Renal cortex interstitium (tissue), 11 donors: Measurements from ENCODE around the gene HIVEP1. TPM values are rescaled to one million over a fixed set of nuclear protein-coding genes. Genes with fewer than 3 reads are reported as not detected.
"Not testable (repeated sequence)": the region's sequence is repeated elsewhere in the genome, so short reads cannot be mapped to it uniquely, and the experiment has no call there.

Experiments used
- DNase-seq, 11 donors: peaks; one replicate each; pipeline ENCODE4 v3.0.0-alpha.2; 2013; ENCODE audit warnings: low read depth in 9 of 11, low spot score in 4 of 11; ENCODE audit errors: extremely low read depth in 1 of 11
- polyA plus RNA-seq, 3 donors: library from polyadenylated mRNA; unstranded; fragments of 120-200 nt; gene quantifications; one replicate each; pipeline ENCODE4 v1.2.1, GENCODE V29; 2013; ENCODE audit not compliant: insufficient read length in 3 of 3

Gene HIVEP1
- polyA plus RNA-seq, 3 donors = 22.4 to 24.7 (median 23.2) TPM

DNA sequence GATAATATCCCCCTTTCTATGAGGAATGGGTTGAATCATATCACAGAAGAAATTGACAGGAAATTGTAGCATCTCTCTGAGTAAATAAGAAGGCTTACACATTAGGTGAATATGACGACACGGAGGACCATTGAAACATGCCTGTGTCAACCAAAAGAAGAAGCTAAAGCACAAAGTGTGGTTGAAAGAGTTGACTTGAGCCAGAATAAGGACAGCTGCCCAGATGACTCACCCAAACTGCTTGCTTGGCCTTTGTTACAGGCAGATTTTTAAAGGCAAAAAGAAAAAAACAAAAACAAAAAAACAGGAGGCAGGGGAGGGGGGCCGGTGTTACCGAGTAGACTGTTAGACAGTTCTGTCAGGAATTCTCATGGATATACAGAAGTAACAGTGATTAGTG, 148.2 kb downstream of the HIVEP1 start:
- no peak for DNase-seq

DNA sequence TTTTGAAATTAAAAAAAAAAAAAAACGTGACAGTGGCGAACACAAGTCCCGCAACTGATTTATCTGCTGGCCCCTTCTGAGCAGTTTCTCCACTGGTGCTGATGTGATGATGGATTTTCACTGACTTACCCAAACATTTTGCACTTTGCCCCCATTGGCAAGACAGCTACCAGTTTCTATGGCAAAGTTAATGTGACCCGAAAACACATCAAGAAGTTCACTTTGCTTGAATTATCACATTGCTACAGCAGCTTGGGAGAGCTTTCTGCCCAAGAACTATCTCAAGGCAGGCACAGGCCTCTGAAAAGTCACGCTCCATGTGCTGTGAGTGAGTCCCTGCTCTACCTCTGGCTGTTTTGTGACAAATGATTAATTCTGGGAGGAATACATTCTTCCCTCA, 150.1 kb downstream of the HIVEP1 start:
- DNase-seq = peak in 1 of 11 donors; percentile 18

DNA sequence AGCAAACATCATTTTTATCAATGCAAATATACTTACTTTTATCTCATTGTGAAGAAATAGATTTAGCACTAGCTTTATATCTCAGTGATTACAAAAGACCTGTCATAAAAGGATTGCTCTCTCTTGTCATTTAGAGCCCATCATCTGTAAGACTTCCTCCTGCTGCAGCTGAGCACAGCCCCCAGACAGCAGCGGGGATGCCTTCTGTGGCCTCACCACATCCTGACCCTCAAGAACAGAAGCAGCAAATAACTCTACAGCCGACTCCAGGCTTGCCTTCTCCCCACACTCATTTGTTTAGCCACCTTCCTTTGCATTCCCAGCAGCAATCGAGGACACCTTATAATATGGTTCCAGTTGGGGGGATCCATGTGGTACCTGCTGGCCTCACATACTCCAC, 151.0 kb downstream of the HIVEP1 start:
- no peak for DNase-seq

DNA sequence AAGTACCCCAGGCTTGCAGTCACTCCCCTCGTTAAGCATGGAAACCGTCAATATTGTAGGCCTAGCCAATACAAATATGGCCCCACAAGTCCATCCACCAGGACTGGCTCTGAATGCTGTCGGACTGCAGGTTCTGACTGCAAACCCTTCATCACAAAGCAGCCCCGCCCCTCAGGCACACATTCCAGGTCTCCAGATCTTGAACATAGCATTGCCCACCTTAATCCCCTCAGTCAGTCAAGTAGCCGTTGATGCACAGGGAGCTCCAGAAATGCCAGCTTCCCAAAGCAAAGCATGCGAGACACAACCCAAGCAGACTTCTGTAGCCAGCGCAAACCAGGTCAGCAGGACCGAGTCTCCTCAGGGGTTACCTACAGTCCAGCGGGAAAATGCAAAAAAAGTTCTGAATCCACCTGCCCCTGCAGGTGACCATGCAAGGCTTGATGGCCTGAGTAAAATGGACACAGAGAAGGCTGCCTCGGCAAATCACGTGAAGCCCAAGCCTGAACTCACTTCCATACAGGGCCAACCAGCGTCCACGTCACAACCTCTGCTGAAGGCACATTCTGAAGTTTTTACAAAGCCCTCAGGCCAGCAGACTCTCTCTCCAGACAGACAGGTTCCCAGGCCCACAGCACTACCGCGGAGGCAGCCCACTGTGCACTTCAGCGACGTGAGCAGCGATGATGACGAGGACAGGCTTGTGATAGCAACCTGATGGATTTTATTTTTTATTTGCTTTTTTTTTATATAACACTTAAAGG, 151.8 kb downstream of the HIVEP1 start:
- no peak for DNase-seq

DNA sequence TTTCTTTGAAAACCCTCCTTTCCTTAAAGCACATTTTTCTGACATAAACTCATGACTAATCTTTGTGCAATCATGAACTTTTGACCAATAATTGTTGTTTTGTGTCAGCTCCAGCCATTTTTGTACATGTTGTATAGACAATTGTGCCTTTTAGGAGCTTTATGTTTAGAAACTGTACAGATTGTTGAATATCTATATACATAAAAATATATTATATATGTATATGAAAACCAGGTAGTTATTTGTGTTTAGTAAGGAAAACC, 152.3 kb downstream of the HIVEP1 start:
- no peak for DNase-seq

DNA sequence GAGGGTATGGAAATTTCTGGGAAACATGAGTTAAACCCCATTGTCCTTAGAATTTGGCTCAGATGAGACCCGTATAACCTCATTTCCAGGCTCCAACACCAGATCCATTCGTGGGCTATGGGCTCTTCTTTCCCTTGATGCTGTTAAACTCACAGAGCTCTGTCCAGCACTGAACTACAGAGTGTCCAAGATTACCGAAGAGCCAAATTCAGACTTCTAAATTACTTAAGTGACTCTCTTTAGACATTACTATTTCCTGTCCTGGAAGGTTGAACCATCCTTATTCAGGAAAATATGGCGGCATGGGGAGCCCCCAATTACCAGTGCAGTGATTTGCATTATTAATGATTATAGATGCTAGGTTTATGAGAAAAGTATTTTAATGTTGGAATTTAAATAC, 153.2 kb downstream of the HIVEP1 start:
- no peak for DNase-seq

DNA sequence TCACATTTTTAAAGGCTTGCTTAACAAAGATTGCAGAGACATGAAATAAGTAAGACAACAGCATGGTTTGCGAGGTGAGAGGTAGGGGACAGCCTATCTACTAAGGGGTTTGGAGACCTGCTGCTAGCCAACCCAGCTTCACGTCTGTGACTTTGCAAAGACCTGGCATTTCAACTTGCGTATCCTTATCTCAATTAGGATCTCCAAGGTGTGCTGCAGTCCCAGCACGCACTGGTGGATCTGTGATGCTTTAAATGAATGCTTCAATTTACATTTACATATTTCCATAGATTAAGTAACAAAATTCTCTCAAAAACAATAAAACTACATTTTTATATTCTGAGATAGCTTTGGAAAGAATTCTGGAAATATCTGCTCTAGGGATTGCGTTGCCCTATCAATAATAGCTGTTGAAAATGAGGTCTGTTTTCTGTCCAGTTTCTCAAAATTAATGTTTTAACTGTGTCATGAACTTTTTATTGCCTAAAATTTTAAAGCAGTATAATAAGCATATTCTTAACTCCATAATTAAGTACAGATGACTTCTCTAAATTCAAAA, 153.7 kb downstream of the HIVEP1 start:
- DNase-seq = no peak

DNA sequence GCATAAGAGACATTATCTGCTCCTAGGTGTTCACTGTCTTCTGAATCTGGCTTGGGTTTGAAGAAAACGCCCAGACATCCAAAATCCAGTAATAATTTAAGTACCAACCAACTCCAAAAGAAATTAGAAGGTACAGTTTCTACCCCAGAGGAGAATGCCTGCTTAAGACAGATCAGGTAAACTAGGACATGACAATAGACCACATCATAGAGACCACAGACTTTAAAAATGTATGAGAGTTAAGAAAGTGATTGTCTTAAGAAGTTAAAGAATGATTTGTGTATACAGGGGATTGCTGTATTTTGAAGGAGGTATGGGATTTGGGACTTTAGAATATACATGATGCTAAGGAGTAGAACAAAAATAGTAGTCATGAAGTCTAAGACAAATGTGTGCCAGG, 157.3 kb downstream of the HIVEP1 start:
- DNase-seq = no peak

DNA sequence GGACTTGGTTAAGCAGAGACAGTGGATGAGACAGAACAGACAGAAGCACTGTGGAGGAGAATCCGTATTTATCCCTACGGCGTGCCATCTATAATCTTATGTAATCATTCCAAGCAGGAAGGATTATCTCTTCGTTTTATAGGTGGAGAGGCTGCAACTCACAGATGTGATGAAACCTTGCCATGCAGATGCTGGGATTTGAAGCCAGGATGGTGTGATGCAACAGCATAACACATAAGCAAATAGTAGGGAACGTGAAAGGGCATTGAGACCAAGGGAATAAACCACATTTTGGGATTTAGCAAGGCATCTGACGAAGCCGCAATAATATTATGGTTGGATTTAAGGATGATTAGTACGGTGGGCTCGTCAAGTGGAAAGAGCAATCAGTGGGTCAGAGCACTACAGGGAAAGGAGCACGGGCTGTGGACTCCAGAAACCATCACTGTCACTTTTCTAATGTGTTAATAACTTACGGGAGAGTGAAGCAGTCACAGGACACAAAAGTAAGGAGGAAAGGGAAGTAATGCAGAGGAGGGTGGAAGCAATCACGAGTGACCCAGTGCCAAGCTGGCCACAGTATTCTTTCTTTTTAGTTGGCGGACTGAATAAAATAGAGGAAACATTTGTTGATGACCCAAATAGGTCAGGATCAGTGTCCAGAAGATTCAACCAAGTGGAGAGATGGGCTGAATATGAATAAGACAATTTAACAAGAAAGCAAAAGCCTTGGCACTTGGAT, 158.4 kb downstream of the HIVEP1 start:
- no peak for DNase-seq

DNA sequence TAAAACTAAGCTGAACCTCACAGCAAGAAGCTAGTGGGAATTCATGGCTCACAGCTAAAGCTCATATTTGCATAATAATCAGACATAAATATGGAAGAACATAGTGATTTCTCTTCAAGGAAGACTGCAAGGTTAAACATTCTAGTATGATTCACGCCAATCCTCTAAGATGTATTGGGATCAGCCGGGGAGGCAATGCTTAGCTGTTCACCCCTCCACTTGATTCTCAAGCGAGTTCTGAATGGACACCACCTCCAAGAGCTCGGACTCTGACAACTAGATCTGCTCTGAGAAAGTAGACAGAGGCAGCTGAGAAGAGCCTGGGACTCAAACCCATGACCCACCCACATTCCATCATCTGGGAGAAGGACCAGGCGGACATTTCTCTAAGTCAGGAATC, 159.6 kb downstream of the HIVEP1 start:
- no peak for DNase-seq

DNA sequence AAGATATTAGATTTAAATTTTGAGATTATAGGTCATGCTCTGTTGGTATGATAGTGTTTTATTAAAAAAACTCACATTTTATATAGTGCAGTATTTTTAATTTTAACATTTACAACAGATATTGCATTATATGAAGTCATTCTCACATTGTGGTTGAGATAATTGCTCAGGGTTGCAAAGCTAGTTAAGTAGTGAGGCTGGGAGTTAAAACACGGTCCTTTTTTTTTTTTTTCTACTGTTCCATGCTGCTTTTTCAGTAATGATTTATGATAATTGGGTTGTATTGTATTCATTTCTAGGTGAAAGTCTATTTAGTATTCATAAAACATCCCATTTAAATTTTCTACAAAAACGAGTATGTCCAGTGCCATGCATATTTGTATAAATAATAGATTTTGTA, 160.5 kb downstream of the HIVEP1 start:
- no peak for DNase-seq

DNA sequence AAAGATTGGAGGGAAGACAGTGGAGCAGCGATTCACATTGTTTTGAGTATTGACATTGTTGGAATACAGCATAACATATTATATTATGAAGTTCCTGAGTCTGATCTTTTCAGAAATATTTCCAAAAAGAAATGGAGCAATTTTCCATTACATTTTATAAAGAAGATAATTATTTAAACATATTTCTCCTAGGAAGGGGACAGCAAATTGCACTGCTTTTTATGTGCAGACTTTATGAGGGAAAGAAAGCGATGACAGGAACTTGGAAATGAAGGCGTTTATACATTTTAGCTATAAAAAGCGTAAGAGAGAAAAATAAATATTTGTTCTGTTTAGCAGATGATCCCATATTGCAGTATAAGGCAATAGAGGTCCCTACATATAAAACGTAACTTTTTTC, 161.1 kb downstream of the HIVEP1 start:
- DNase-seq = peak in 1 of 11 donors; percentile 6

DNA sequence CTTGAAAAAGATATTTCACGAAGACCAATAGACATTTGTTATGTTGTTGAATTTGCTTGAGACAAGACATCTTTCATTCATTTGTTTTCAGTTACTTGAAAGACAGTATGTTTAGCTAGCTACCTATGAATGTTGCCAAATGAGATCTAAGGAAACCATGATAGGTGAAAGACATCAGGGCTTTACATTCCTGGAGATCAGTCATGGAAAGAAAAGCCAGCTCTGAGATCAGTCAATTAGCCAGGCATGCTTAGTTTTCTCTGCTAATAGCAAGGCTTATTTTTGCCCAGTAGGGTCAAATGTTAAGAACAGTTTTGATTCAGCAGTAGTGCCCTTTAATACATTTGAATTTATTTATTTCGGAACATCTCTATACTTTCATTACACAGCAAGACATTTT, 161.5 kb downstream of the HIVEP1 start:
- peak in 2 of 11 donors; percentile 37 to 41 for DNase-seq

DNA sequence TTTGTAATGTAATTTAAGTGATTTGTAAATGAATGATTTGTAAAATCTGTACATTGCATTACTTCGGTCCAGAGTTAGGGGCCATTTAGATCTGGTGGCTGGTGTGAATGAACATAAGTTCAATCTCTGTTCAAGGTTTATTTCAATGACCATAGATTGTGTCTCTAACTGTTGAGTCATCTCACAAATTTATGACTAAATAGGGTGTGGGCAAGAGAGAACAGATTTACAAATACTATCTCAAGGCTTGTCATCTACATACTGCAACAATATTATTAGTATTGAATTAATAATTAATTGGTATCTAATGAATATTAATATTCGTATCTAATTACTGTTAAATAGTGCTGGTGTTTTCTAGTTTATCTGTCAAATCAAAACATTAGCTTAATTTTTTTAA, 162.8 kb downstream of the HIVEP1 start:
- no peak for DNase-seq

DNA sequence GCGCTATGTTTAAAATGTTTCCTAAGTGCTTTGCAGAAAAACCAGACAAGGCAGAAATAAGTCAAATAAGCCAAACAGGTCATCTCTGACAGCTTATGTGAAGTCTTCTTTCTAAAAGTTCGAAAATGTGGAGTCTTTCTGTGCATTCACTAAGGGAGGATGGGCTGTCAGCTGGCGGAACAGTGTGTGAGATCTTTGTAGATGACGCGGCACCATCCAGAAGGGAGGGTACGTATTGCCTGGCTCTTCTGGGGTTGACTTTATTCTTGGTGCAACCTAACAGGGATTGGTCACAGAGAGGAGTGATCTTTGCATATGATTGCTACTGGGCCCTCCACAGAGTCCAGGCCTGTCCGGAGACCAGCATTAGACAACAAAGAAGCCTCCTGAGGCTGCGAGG, 163.5 kb downstream of the HIVEP1 start:
- DNase-seq = no peak

DNA sequence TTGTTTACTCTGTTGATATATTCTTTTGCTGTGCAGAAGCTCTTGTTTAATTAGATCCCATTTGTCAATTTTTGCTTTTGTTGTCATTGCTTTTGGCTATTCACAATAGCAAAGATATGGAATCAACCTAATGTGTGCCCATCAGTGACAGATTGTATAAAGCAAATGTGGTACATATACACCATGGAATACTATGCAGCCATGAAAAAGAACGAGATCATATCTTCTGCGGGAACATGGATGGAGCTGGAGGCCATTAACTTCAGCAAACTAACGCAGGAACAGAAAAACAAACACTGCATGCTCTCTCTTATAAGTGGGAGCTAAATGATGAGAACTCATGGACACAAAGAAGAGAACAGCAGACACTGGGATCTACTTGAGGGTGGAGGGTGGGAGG, 164.7 kb downstream of the HIVEP1 start:
- DNase-seq = not testable (repeated sequence)

DNA sequence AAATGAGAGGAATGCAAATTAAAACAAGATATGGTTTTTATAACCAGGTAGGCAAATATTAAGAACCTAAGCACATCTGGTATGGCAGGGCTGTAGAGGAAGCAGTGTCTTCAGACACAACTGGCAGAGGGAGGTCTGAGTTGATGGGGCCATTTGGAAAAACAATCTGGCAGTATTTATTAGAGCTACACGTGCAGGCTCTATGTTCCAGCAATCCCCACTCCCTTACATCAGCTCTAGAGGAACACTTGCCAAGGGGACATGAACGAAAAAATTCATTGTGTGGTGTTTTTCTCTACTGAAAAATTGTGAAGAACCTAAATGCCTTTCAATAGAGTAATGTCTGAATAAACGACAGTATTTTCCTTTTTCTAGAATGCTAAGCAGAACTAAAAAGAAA, 166.4 kb downstream of the HIVEP1 start:
- no peak for DNase-seq

DNA sequence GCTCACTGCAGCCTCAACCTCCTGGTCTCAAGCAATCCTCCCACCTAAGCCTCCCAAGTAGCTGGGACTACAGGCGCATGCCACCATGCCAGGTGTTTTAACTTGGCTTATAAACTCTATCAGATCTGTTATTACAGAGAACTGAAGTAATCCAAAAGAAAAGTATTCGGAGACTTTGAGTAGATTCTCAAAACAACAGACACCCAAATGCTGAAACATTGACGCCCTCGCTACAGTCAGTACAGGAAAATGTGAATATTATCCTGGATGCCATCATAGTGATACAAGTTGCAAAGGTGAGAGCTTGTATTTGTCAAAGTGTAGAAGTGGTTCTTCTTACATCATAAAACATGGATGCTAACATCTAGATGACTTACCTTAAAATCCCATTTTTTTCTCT, 169.4 kb downstream of the HIVEP1 start:
- no peak for DNase-seq

DNA sequence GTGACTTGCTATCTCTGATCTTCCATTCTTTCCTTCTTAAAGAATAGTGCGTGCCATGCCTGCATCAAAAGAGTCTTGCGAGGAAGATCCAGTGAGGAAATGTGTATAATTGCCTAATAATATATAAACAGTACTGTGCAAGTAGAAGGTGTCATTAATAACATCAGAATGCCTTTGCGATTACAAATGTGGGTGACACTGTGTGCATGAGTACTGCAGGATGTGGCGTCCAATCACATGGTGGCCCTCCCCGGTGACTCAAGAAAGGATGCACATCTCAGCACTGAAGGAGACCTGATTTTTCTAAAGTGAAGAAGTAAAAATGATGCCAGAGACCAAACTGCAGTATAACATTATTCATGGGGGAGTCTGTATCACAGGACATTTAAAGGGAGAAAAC, 170.6 kb downstream of the HIVEP1 start:
- DNase-seq = no peak

DNA sequence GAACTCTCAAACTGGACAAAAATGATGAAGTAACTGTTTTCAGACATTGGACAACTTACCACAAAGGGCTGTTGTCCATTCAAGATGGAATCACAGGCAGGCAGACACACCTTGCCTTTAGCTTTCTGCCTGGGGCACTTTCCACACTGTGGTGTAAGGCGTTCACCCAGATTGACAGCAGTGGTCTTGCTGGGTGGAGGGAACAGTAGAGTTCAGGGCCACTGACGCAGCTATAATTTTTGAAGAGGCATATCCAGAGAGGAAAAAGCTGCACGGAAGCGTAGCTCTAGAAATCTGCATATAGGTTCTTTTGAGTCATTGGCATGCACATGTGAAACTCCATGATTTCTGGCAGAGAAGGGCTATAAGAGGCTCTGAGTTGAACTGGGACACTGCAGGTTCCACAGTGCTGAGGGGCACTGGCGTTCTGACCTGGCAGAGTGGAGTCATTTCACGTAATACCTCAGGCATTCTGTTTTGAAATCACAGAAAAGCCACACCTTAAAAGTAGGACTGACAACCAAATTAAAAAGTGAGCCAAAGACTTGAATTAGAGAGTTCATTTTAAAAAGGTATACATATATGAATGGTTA, 173.1 kb downstream of the HIVEP1 start:
- no peak for DNase-seq
